OCI-LY7 (cell line): ENCODE measurements around the gene FMN1.

Experiments
- EZH2phosphoT487 ChIP-seq: fragments of 200-600 bp; sonication (generic); IDR thresholded peaks from 2 replicates; pipeline ENCODE4 v1.6.1; 2018; ENCODE audit warnings: low read depth, borderline replicate concordance, mild to moderate bottlenecking, mixed run types, antibody characterized with exemption, low read length, moderate library complexity, mixed read lengths
- TF ChIP-seq, protein P1 (sequence below): fragments of 200-600 bp; sonication (generic); conservative IDR thresholded peaks from 2 replicates; pipeline ENCODE4 v1.5.1; 2014; ENCODE audit warnings: mild to moderate bottlenecking, antibody characterized with exemption, low read length, moderate library complexity, mixed read lengths

DNA sequence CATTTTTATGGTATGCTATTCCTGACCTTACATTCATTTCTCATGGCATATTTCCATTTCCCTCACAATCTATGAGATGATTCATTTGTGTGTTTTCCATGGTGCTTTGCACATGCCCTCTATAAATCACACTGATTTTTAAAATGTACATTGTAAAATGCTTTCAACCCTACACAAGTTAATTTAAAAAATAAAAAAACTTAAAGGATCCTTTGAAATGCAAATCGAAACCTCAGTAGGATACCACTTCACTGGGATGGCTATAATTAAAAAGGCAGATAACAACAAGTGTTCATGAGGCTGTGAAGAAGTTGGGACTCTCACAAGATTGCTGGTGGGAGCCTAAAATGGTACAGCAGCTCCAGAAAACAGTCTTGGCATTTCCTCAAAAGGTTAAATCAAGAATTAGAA lies 83.5 kb downstream of the FMN1 start:
- TF ChIP-seq, protein P1, sequence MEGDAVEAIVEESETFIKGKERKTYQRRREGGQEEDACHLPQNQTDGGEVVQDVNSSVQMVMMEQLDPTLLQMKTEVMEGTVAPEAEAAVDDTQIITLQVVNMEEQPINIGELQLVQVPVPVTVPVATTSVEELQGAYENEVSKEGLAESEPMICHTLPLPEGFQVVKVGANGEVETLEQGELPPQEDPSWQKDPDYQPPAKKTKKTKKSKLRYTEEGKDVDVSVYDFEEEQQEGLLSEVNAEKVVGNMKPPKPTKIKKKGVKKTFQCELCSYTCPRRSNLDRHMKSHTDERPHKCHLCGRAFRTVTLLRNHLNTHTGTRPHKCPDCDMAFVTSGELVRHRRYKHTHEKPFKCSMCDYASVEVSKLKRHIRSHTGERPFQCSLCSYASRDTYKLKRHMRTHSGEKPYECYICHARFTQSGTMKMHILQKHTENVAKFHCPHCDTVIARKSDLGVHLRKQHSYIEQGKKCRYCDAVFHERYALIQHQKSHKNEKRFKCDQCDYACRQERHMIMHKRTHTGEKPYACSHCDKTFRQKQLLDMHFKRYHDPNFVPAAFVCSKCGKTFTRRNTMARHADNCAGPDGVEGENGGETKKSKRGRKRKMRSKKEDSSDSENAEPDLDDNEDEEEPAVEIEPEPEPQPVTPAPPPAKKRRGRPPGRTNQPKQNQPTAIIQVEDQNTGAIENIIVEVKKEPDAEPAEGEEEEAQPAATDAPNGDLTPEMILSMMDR, result no peak
- TF ChIP-seq EZH2phosphoT487, result no peak
